ENCODE data around the gene HKDC1.
A peak's percentile ranks its signal among the peaks of the same experiment; 100 is the strongest.

DNA sequence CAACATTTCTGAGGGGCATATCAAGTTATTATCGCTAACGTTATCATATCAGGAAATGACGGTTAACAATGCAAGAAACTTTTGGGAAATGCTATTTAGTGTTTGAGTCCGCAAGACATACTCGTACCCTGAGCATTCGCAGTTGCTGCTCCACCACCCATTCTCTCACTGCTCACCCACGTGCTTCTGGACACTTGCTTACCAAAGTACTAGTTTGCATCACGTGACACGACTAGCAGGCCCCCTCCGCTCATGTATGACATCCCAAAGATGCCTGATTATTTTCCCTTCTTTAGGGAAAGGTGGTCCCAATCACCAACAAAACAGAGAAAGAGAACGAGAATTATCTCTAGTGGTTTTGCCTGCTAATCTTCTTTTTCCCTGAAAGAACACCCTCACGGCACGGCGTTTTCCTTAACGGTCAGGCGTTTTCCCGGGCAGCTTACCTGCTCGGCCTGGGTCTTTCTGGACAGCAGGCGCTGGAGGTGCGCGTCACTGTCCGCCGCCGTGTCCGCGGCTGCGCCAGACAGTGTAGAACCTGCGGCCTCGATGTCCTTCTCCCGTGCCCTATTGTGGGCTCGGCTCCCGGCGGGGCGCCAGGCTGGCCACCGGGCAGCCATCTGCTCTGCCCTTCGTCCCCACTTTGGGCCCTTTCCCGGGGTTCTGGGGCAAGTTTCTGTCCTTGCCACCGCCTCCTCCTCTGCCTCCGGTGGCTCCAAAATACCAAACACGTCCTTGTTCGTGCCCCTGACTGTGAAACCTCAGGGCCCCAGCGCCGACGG lies 40.2 kb upstream of the HKDC1 start, which contains the start of gene SUPV3L1:
- TF ChIP-seq RAD21 (IDR thresholded peaks at IDR 0.05) (peak; percentile 30 to 32), SP1 (IDR thresholded peaks at IDR 0.05) (peak; percentile 77), MAX (IDR thresholded peaks at IDR 0.05) (peak; percentile 99), TAF1 (conservative IDR thresholded peaks at IDR 0.05) (peak; percentile 92), NR2F2 (IDR thresholded peaks at IDR 0.05) (no peak)
- TF ChIP-seq, protein P1, sequence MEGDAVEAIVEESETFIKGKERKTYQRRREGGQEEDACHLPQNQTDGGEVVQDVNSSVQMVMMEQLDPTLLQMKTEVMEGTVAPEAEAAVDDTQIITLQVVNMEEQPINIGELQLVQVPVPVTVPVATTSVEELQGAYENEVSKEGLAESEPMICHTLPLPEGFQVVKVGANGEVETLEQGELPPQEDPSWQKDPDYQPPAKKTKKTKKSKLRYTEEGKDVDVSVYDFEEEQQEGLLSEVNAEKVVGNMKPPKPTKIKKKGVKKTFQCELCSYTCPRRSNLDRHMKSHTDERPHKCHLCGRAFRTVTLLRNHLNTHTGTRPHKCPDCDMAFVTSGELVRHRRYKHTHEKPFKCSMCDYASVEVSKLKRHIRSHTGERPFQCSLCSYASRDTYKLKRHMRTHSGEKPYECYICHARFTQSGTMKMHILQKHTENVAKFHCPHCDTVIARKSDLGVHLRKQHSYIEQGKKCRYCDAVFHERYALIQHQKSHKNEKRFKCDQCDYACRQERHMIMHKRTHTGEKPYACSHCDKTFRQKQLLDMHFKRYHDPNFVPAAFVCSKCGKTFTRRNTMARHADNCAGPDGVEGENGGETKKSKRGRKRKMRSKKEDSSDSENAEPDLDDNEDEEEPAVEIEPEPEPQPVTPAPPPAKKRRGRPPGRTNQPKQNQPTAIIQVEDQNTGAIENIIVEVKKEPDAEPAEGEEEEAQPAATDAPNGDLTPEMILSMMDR (IDR thresholded peaks at IDR 0.05; ENCODE audit: low read depth, low read length, missing input control), result no peak
- TF ChIP-seq, protein P2, sequence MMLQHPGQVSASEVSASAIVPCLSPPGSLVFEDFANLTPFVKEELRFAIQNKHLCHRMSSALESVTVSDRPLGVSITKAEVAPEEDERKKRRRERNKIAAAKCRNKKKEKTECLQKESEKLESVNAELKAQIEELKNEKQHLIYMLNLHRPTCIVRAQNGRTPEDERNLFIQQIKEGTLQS (IDR thresholded peaks at IDR 0.05), result peak; percentile 70
- TF ChIP-seq, protein P3, sequence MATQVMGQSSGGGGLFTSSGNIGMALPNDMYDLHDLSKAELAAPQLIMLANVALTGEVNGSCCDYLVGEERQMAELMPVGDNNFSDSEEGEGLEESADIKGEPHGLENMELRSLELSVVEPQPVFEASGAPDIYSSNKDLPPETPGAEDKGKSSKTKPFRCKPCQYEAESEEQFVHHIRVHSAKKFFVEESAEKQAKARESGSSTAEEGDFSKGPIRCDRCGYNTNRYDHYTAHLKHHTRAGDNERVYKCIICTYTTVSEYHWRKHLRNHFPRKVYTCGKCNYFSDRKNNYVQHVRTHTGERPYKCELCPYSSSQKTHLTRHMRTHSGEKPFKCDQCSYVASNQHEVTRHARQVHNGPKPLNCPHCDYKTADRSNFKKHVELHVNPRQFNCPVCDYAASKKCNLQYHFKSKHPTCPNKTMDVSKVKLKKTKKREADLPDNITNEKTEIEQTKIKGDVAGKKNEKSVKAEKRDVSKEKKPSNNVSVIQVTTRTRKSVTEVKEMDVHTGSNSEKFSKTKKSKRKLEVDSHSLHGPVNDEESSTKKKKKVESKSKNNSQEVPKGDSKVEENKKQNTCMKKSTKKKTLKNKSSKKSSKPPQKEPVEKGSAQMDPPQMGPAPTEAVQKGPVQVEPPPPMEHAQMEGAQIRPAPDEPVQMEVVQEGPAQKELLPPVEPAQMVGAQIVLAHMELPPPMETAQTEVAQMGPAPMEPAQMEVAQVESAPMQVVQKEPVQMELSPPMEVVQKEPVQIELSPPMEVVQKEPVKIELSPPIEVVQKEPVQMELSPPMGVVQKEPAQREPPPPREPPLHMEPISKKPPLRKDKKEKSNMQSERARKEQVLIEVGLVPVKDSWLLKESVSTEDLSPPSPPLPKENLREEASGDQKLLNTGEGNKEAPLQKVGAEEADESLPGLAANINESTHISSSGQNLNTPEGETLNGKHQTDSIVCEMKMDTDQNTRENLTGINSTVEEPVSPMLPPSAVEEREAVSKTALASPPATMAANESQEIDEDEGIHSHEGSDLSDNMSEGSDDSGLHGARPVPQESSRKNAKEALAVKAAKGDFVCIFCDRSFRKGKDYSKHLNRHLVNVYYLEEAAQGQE (IDR thresholded peaks at IDR 0.05), result peak; percentile 26
